DOHH2 (cell line): ENCODE results near the gene PALLD.

Source experiments
- EZH2phosphoT487 ChIP-seq: fragments of 200-600 bp; sonication (generic); IDR thresholded peaks from 2 replicates; pipeline ENCODE4 v1.6.1; 2017; ENCODE audit warnings: borderline replicate concordance, mild to moderate bottlenecking, antibody characterized with exemption, low read length, moderate library complexity, mixed read lengths
- TF ChIP-seq, protein P1 (sequence below): fragments of 200-600 bp; sonication (generic); IDR thresholded peaks from one replicate; pipeline ENCODE4 v1.5.1; 2014; ENCODE audit warnings: antibody characterized with exemption, mild to moderate bottlenecking, low read depth, low read length; ENCODE audit not compliant: poor library complexity, severe bottlenecking

- TF ChIP-seq, protein P1, sequence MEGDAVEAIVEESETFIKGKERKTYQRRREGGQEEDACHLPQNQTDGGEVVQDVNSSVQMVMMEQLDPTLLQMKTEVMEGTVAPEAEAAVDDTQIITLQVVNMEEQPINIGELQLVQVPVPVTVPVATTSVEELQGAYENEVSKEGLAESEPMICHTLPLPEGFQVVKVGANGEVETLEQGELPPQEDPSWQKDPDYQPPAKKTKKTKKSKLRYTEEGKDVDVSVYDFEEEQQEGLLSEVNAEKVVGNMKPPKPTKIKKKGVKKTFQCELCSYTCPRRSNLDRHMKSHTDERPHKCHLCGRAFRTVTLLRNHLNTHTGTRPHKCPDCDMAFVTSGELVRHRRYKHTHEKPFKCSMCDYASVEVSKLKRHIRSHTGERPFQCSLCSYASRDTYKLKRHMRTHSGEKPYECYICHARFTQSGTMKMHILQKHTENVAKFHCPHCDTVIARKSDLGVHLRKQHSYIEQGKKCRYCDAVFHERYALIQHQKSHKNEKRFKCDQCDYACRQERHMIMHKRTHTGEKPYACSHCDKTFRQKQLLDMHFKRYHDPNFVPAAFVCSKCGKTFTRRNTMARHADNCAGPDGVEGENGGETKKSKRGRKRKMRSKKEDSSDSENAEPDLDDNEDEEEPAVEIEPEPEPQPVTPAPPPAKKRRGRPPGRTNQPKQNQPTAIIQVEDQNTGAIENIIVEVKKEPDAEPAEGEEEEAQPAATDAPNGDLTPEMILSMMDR: no peak
- no peak for TF ChIP-seq EZH2phosphoT487
Observed at GRCh38 chr4:168667921-168668320, 171.1 kb downstream of the PALLD start.
